ENCODE measurements around the gene GGPS1.

DNA sequence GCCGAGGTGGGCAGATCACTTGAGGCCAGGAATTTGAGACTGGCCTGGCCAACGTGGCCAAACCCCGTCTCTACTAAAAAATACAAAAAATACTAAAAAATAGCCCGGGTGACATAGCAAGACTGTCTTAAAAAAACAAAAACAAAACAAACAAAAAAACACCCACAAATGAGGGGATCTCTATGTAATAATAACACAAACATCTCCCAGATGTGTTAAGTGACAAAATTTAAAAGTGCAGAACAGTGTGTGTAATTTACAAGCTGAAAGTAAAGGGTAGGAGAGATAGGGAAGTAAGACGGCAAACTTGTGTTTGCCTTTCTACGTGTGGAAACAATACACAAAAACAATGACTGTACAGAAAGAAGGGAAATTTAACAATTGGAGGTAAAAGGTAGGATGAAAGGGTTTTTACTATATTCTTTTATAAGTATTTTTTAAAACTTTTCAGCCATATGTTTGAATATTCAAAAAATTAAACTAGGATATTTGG is 36.7 kb upstream of the GGPS1 start:
- TF ChIP-seq, protein P1, sequence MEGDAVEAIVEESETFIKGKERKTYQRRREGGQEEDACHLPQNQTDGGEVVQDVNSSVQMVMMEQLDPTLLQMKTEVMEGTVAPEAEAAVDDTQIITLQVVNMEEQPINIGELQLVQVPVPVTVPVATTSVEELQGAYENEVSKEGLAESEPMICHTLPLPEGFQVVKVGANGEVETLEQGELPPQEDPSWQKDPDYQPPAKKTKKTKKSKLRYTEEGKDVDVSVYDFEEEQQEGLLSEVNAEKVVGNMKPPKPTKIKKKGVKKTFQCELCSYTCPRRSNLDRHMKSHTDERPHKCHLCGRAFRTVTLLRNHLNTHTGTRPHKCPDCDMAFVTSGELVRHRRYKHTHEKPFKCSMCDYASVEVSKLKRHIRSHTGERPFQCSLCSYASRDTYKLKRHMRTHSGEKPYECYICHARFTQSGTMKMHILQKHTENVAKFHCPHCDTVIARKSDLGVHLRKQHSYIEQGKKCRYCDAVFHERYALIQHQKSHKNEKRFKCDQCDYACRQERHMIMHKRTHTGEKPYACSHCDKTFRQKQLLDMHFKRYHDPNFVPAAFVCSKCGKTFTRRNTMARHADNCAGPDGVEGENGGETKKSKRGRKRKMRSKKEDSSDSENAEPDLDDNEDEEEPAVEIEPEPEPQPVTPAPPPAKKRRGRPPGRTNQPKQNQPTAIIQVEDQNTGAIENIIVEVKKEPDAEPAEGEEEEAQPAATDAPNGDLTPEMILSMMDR (IDR thresholded peaks at IDR 0.05; ENCODE audit: control extremely low read depth in 1 of 3, insufficient read depth in 1 of 3, low read depth in 1 of 3, low read length in 3 of 3): no peak
- TF ChIP-seq POLR2A (IDR thresholded peaks at IDR 0.05; ENCODE audit: control extremely low read depth in 1 of 2, low read depth in 2 of 2, low read length in 2 of 2) (no peak), SIN3A (conservative IDR thresholded peaks at IDR 0.05 in 1 of 2, IDR thresholded peaks at IDR 0.05 in 1 of 2; ENCODE audit: low read depth in 1 of 2, low read length in 2 of 2) (no peak), RBBP5 (IDR thresholded peaks at IDR 0.05; ENCODE audit: borderline replicate concordance, low read depth, low read length) (no peak), RXRA (IDR thresholded peaks at IDR 0.05; ENCODE audit: insufficient read depth, low read depth, low read length) (no peak), ZNF274 (IDR thresholded peaks at IDR 0.05; ENCODE audit: borderline replicate concordance, extremely low read depth, low read length) (no peak), EP300 (IDR thresholded peaks at IDR 0.05; ENCODE audit: borderline replicate concordance in 1 of 2, low read depth in 2 of 2, low read length in 2 of 2) (no peak), EZH2 (IDR thresholded peaks at IDR 0.05; ENCODE audit: low read depth, low read length, severe bottlenecking) (no peak)

Data from H1 (cell line).